ENCODE data around the gene ILKAP.

The ILKAP gene

GRCh38 chr2:238133499-238134392, 69.7 kb downstream of the ILKAP start:
- no peak for DNase-seq

- no peak for DNase-seq
Measured at GRCh38 chr2:238132463-238133450, 70.7 kb downstream of the ILKAP start.

- no peak for DNase-seq
Measured at GRCh38 chr2:238131761-238132462, 71.6 kb downstream of the ILKAP start.

GRCh38 chr2:238130696-238131628, 72.5 kb downstream of the ILKAP start:
- no peak for DNase-seq

- no peak for DNase-seq
Measured at GRCh38 chr2:238130111-238130695, 73.3 kb downstream of the ILKAP start.

- DNase-seq: no peak
Measured at GRCh38 chr2:238129166-238130010, 74.1 kb downstream of the ILKAP start.

- no peak for DNase-seq
Measured at GRCh38 chr2:238128534-238129001, 74.9 kb downstream of the ILKAP start.

GRCh38 chr2:238128061-238128440, 75.4 kb downstream of the ILKAP start:
- DNase-seq: no peak

- DNase-seq: no peak
Measured at GRCh38 chr2:238127165-238128060, 76.1 kb downstream of the ILKAP start.

- DNase-seq: no peak
Measured at GRCh38 chr2:238126775-238127164, 76.7 kb downstream of the ILKAP start.

- no peak for DNase-seq
Measured at GRCh38 chr2:238126338-238126737, 77.2 kb downstream of the ILKAP start.

- DNase-seq: no peak
Measured at GRCh38 chr2:238125127-238125885, 78.2 kb downstream of the ILKAP start.

- no peak for DNase-seq
Measured at GRCh38 chr2:238124488-238125126, 78.9 kb downstream of the ILKAP start.

- no peak for DNase-seq
Measured at GRCh38 chr2:238123991-238124470, 79.5 kb downstream of the ILKAP start.

- no peak for DNase-seq
Measured at GRCh38 chr2:238123218-238123971, 80.1 kb downstream of the ILKAP start.

- DNase-seq: no peak
Measured at GRCh38 chr2:238122287-238123217, 80.9 kb downstream of the ILKAP start.

Data from cerebellar nuclear complex (tissue), 1 donor.